Femur (tissue), 1 donor: ENCODE results near the gene RNU1-1.
"Not testable (repeated sequence)": the region's sequence is repeated elsewhere in the genome, so short reads cannot be mapped to it uniquely, and the experiment has no call there.

Experiments
- DNase-seq: peaks from one replicate; pipeline ENCODE4 v3.0.0-alpha.2; 2017

The RNU1-1 gene

DNA sequence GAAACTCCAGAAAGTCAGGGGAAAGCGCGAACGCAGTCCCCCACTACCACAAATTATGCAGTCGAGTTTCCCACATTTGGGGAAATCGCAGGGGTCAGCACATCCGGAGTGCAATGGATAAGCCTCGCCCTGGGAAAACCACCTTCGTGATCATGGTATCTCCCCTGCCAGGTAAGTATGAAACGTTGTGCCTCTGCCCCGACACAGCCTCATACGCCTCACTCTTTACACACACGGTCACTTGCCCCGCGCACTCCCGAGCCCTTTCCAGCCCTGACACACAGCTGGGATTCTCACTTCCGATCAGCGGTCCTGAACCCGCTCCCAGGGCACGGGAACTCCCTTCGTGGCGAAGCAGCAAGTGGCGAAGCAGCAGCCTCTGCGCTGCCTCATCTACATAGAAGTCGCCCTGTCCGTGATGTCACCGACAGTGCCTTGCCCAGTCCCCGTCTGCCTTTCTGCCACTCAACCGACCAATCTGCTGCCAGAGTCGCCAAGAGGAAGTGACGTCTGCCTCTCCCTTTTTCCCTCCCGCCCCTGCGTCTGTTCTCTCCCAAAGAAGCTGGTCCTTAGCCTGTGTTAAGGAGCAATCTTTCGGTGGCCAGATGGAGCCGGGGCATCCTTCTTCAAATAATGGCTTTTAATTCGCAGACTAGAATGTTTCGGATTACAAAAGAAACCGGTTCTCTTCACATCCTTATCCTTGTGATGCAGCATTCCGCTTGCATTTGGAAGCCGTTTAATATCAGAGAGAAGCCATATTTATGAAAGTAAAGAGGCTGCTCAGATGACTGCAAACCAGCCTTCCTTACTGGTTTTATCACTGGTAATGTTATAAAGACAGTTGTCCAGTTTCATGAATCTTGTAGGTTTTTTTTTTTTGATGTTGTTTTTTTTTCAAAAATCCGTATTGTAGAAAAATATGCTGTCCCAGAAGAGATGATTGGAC, at the start of gene RNU1-1:
TSS of gene RNU1-1 (minus strand) at position 179 of the 949 bp plus-strand sequence.
- peak; percentile 90 for DNase-seq

DNA sequence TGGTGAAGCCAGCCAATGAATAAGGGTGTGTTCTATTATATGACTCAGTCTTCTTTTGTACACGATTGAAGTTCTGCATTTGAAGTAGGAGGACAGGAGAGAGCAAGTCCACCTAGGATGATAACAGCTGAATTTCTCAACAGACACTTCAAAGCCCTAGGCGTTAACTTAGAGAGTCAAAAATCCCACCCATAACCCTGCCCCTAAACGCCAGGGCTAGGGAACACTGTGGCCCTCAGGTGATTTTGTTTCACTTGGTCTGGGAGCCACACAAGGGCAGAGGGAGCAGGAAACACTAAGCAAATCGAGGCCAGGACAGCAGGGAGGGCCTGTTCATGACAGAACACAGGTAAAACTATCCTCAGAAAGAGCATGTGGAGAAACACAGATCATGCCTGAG, 47.0 kb upstream of the RNU1-1 start:
- DNase-seq, result not testable (repeated sequence)

DNA sequence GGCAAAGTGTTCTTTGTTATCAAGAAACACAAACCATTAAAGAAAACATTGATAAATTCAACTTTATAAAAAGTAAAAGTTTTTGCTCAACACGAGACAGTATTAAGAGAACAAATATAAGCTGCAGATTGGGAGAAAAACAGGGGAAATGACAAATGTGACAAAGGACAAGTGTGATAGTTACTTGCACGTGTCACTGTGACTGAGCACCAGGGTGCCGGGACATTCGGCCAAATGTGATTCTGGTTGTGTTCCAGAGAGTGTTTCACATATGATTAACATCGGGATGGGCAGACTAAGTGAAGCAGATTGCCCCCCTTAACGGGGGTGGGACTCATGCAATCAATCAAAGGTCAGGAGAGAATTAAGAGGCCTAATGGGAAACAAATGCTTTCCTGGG, 46.4 kb upstream of the RNU1-1 start:
- DNase-seq, result not testable (repeated sequence)

DNA sequence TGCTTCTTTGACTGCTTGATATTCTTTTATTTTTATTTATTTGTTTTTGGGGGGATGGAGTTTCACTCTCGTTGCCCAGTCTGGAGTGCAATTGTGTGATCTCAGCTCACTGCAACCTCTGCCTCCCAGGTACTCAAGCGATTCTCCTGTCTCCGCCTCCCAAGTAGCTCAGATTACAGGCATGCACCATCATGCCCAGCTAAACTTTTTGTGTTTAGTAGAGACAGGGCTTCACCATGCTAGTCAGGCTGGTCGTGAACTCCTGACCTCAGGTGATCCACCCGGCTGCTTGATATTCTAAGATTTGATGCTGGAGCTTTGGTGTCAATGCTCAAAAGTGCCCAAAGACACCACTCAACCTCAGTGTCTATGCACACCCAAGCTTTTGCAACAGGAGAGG, 45.6 kb upstream of the RNU1-1 start:
- DNase-seq, result not testable (repeated sequence)

DNA sequence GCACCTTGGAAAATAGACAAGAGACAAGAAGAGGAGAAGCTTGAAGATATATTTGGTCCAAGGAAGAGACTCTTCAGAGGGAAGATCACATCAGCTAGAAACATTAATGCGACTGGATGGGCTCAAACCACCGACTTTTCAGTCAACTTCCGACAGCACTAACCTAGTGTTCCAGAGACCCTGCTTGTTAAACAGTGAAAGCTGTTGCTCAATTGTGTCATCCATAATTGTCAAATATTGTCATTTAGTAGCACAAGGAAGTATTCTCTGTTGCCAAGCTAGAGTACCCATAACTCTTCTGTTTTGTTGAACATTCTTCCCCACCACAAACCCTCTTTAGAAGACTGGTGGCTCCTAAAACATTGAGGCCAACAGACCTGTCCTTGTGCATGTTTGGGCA, 42.9 kb upstream of the RNU1-1 start:
- not testable (repeated sequence) for DNase-seq

DNA sequence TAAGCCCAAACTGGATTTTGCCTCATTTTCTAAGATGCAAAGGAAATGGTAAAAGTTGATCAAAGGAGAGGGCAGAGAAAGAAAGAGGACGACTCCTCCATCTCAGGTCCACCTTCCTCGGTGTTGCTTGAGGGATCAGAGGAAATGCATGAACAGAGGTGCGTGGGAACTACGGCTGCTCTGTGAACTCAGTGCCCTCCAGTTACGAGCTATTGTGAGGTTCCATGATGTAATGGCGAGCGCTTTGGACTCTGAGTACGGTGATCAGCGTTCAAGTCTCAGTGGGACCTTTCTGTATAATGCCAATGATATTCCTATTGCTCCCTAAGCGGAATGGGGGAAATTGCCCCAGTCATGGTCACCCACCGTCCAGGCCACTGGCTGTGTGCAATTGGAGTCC, 39.2 kb upstream of the RNU1-1 start:
- not testable (repeated sequence) for DNase-seq

DNA sequence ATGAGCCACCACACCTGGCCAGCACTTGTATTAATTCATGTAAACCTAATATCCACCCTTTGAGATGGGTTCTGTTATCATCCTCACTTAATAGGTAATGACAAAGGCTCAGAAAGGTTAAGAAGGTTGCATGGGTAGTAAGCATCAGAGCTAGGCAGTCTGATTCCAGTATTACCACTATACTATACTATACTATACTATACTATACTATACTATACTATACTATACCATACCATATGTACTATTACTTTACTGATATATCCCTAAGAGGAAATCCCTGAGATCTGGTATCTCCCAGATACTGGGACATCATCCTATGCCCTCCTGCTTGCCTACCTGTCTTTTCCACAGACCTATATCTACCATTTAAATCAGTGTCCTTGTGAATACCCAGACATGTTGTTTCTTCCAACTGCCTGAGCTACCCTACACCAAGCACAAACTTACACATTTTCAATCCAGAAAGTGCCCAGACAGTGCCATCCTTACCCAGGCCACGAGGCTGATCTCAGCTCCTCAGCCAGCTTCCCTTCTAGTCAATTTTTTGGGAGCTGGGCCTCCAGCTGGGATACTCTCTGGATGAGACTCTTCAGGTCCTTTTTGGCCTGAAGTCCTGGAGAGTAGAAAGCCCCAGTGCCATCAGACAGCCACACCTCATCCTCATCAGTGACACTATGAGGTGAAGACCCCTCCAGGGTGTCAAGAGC, 36.3 kb upstream of the RNU1-1 start:
- DNase-seq, result not testable (repeated sequence)

DNA sequence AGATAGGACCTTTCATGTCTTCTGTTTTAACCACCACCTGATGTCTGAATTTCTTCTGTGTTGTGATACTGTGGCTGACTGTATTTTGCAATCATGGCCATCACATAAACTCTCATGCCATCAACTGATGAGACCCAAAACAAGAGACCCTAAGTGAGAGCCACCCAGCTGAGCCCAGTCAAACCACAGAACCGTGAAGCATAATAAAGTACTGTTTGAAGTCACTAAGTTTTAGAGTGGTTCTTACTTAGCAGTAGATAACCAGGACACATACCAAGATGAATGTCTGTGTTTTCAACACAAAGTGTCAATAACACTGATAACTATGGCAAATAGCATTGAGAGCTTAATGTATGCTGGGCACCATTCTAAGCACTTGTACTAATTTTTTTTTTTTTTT, 35.5 kb upstream of the RNU1-1 start:
- DNase-seq, result not testable (repeated sequence)

DNA sequence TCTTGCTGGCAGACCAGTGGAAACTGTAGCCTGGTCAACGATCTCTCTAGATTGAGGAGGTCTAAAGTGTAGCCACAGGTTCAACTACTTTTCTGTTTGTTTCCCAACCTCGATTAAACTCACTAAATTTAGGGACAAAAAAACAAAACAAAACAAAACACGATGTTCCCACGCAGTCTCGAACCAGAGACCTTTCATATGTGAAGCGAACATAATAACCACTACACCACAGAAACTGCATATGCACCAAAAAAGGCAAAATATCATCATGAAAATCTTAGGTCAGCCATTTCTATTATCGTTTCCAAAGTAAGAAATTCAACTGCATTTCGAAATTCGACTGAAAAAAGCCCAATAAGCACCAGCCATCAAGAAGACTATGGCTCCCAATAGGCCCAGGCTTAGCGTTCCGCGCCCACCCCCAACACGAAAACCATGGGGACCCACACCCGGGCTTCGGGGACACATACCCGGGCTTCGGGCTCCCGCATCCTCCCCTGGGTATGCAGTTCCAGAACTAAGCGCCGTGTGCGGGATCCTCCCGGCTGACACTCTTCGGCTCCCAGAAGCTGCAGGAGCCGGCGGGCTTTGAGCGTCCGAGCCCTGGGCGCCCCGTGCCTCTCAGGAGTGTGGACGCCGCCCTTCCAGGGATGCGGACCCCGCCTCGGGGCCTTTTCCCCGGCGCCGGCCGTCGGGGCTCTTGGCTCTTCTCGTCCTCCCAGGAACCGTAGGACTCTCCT, 33.6 kb upstream of the RNU1-1 start:
- not testable (repeated sequence) for DNase-seq

DNA sequence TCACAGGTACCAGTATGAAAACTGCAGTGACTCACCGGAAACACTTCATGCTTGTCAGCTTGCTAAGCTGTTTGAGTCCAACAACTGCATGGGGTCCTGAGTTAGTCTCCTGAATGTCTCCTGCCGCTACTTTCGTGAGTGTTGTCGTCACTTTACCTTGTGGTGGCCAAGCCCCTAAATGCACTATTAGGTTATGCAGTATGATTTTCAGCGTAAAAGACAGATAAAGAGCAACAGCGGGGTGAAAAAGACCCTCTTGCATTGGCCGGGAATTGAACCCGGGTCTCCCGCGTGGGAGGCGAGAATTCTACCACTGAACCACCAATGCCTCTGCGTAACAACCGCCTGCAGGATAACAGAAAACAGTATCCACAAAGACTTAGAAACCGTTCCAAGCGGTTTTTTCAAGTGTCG, 31.6 kb upstream of the RNU1-1 start:
- DNase-seq, result peak; percentile 28

DNA sequence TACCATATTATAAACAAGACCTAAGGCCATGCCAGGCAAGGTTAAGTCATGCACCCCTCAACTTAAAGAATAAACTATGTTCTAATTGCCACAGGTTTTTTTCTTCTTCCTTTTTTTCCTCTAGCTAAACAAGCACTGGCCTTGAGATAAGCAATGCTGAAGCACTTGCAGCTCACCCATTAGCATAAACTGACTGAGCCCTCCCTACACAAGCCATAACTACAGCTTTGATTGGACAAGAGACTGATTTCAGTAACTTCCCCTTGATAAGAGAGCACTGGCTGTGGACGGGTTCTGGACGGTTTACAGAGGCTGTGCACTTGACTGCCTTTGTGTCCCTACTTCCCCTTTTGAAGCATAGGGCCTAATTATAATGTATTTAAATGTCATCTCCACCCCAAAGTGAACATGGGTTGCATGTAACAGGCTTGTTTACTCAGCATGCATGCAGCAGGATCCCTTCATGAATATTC, 26.4 kb upstream of the RNU1-1 start:
- not testable (repeated sequence) for DNase-seq

DNA sequence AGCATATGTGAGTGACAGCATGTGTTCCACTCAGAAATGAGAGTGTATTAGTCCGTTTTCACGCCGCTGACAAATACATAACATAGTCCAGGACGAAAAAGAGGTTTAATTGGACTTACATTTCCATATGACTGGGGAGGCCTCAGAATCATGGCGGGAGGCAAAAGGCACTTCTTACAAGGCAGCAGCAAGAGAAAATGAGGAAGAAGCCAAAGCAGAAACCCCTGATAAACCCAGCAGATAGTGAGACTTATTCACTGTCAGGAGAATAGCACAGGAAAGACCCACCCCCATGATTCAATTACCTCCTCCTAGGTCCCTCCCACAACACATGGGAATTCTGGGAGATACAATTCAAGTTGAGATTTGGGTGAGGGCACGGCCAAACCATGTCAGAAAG, 23.4 kb upstream of the RNU1-1 start:
- DNase-seq, result not testable (repeated sequence)

DNA sequence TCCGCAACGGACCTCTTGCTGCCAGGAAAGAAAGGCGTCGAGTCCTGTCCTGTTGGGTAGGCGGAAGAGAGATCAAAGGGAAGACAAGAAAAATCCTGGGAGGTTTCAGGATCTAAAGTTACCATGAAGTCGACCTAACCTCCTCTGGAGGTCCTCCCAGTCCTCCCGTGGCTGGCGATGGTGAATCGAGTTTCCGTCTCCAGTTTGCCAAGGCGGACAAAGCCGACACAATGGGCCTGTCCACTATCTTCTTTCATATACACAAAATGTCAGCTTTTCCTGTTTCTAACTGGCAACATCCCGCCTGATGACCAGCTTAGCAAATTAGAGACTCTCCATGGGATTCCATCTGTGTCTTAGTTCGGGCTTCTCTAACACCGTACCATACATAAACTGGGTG, 22.7 kb upstream of the RNU1-1 start:
- not testable (repeated sequence) for DNase-seq

DNA sequence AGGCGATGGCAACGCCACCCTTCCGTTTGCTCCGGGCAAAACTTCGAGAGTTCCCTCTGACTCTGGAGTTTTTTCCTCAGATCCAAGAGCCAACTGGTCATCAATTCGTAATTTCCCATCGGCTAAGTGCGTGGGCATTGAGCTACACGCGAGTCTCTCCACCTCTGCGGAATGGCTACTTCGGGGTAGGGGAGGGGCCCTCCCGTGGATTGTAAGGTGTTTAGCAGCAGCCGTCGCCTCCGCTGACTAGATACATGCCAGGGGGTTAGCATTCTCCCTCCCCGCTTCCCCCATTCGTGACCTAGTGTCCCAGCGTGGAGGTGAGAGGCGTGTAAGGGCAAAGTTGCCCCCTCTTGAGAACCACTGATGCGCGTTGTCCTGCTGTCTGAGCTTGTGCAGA, 21.8 kb upstream of the RNU1-1 start:
- not testable (repeated sequence) for DNase-seq

DNA sequence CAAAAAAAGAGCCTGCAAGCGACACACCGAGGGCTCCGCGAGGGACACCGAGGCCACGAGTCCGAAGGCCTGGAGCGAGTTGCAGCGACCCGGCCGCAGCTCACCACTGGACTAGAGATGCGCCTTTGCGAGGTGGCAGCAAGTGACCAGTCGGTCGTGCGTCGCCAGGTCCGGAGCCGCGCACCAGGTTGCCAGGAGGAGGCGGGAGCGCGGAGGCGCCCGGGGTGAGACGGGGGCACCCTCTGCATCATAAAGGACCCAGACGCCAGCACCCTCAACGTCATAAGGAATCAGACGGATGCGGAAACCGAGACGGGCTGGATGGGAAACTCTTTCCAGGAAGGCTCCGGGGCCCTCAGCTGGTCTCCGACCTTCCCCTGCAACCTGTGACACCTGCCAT, 21.4 kb upstream of the RNU1-1 start:
- DNase-seq, result not testable (repeated sequence)

DNA sequence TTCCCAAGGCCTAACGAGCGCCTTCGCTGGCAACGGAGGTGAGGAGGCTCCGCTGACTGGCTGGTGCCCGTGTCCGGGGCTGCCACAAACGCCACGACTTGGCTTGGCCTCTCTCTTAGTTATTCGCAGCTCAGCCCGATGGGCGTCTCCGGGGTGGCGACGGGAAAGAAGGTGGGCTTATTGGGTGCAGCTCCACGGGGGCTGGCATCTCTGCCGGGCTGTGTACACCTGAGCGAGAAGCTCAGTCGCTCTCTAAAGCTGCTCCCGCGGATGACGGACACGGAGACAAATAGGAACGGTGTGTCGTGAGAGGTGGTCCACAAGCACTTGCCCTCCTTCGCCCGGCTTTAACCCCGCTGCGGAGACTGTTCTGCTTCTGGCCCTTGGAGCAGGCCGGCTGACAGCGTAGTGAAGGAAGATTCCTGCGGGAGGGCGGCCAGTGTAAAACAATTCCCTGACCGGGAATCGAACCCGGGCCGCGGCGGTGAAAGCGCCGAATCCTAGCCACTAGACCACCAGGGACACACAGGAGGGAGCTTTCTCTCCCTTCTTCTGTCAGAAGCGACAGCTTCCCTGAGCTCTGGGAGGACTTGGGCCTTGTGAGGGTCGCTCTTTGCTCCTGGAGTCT, 20.9 kb upstream of the RNU1-1 start:
- not testable (repeated sequence) for DNase-seq

DNA sequence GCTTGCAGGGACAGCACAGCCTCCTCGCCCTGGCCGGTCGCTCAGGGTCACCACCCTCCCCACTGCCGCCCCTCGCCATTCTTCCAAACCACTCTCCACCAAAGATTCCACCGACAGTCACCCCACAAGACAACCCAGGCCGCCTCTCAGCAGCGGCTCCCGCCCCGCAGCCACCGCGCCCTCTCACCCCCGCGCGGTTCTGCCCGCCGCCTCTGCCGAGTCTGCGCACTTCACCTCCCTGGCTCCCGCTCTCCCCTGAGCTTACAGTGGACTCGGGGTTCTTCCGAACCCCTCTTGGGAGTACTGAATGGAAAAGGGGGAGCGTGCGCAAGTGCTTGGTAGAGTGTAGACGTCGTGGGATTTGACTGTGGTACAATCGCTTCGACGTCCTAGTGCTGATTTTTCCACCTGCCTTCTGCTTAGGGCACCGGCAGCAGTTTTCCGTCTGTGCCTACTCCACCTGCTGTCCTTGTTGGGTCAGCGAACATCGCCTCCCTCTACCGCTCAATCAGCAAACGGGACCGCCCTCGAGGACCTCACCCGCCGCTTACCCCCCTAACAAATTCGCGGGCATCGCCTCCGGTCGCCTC, 20.2 kb upstream of the RNU1-1 start:
- DNase-seq, result not testable (repeated sequence)

DNA sequence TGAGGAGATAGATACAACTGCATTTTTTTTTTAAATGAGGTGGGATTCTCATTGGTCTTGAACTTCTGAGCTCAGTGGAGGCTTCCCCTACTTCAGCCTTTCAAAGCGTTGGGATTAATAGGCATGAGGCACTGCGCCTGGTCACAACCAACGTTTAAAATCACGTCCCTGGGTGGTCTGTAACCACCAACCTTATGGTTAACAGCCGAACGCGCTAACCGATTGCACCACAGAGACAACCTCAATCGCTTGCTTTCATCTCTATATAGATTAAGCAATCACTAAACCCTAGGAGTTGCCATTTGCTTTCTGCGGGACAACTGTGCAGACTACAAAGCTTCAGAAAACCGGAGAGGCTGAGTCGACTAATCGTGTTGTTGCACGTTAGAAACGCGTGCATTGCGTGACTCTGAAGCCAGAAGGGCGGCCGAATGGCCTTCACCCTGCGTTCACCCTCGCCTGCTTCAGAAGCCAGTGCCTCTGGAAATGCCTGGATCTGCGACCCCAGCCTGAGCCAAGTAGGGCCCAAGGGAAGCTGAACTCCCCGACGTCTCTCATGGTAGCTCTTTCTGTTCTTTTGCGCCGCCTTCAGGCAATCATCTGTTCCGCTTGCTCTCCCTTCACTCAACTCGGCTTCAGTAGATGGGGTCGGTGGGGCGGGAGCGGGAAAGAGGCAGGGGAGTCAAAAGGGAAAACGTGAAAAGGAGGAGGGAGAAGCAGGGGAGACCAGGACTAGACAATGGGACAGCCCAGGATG, 18.3 kb upstream of the RNU1-1 start:
- not testable (repeated sequence) for DNase-seq

DNA sequence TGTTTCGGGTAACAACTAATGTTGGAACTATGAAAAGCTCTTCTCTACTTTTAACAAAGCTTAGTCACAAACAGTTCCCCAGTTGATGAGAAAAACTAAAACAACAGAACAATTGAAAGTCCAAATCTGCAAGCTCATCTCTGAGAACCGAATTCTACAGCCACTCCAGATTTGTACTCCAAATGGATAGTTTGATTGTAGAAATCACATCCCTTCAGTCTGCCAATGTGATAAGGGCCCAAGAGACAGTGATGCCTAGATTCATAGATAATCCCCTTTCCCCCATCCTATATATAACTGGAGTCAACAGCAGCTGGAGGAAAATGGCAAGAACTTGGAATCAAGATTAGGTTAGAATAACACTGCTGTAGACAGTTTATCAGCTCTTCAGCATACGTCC, 14.3 kb upstream of the RNU1-1 start:
- DNase-seq, result not testable (repeated sequence)

DNA sequence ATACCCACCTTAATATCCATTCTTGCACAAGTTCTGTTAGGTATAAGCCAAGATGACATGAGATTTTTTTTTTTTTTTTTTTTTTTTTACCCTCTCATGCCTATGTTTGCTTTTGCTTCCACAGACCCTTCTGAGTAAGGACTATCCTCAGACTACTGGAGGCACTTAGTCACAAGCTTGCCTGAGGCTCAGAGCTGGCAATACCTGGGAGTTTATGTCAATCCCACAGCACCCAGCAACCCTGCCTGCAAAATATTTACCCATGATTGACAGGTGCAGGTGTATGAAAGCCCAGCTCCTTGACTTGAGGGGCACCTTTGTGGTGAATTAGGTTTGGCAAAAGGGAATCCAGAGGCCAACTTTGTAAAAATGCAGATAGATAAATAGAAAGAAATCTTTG, 11.7 kb upstream of the RNU1-1 start:
- DNase-seq, result not testable (repeated sequence)

DNA sequence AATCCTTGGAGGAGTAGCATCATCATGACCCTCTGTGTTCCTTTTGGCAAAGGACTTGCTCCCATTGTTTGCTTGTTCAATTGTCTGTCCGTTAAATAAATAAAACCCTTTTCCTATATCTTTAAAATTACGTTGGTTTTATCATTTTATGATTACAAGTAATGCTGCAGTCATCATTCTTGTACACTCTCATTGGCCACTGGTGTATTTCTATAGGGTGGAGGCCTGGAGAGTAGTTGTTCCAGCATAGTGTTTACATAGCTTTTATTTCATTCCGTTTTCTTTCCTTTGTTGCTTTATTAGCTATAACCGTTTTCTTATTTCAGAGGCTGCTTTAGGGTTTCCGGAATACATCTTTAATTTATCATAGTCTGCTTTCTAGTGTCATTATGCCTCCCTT, 7.6 kb upstream of the RNU1-1 start:
- not testable (repeated sequence) for DNase-seq
